ENCODE data around the gene SLC25A41.

GRCh38 chr19:6378041-6378440 lies 55.5 kb downstream of the SLC25A41 start:
- TF ChIP-seq POLR2A (IDR thresholded peaks at IDR 0.05; ENCODE audit: low read length) (no peak), GATA1 (IDR thresholded peaks at IDR 0.05; ENCODE audit: low read depth, low read length) (no peak)
